Transverse colon (tissue), 4 donors: ENCODE data around the gene PAFAH1B2. TPM values are rescaled to one million over a fixed set of nuclear protein-coding genes. Genes with fewer than 3 reads are reported as not detected.

Source experiments
- DNase-seq: peaks from one replicate; pipeline ENCODE4 v3.0.0-alpha.2; 2019
- H3K27ac ChIP-seq, 4 donors: fragments of 200-600 bp; sonication (generic); 2 replicates each; pipeline ENCODE4 v1.5.1; 2016 to 2018; ENCODE audit warnings: inconsistent platforms in 4 of 4
- H3K27me3 ChIP-seq: fragments of 200-600 bp; sonication (generic); 2 replicates; pipeline ENCODE4 v1.5.1; 2017; ENCODE audit warnings: inconsistent platforms
- H3K36me3 ChIP-seq, 4 donors: fragments of 200-600 bp; sonication (generic); 2 replicates each; pipeline ENCODE4 v1.5.1; 2017 to 2019; ENCODE audit warnings: inconsistent platforms in 4 of 4
- H3K4me1 ChIP-seq, 4 donors: fragments of 200-600 bp; sonication (generic); 2 replicates each; pipeline ENCODE4 v1.5.1; 2017 to 2020; ENCODE audit warnings: inconsistent platforms in 4 of 4
- H3K4me3 ChIP-seq, 4 donors: fragments of 200-600 bp; sonication (generic); 1 replicate in 1 of 4; 2 replicates in 3 of 4; pipeline versions ENCODE4 v1.5.1 to v1.6.1; 2017 to 2019; ENCODE audit warnings: inconsistent platforms in 4 of 4
- H3K9me3 ChIP-seq, 2 donors: fragments of 200-600 bp; sonication (generic); 2 replicates each; pipeline ENCODE4 v1.5.1; 2017 to 2019; ENCODE audit warnings: inconsistent platforms in 2 of 2
- CTCF ChIP-seq, 5 experiments: fragments of 200-600 bp in 3 of 5; fragments of 450-650 bp in 2 of 5; sonication (generic) in 3 of 5; IDR thresholded peaks; 1 replicate in 2 of 5; 2 replicates in 3 of 5; pipeline ENCODE4 v1.5.1; 2016 to 2017; ENCODE audit warnings: antibody characterized with exemption in 5 of 5, inconsistent platforms in 3 of 5, mild to moderate bottlenecking in 2 of 5, moderate library complexity in 1 of 5
- EP300 ChIP-seq: sonication (generic); formaldehyde crosslinking; IDR thresholded peaks from one replicate; pipeline ENCODE4 v1.6.1; 2017; ENCODE audit warnings: antibody characterized with exemption, low read depth
- POLR2A ChIP-seq: fragments of 450-650 bp; IDR thresholded peaks from one replicate; pipeline ENCODE4 v1.6.1; 2016; ENCODE audit warnings: antibody characterized with exemption, mild to moderate bottlenecking, moderate library complexity
- POLR2AphosphoS5 ChIP-seq, 3 donors: sonication (generic); formaldehyde crosslinking; IDR thresholded peaks; one replicate each; pipeline ENCODE4 v1.6.1; 2016; ENCODE audit warnings: antibody characterized with exemption in 3 of 3
- WGBS, 2 donors: methylation state at CpG; one replicate each; pipeline ENCODE4 v1.1.5; 2018; ENCODE audit warnings: low coverage in 1 of 2; 5-methylcytosine and 5-hydroxymethylcytosine counted together
- in situ Hi-C, 4 donors: fragments of 200-750 bp; cut with MboI; loops; one replicate each; pipeline versions ENCODE4 v1.15.0 to v1.15.1; 2017; ENCODE audit warnings: low sequenced_read_pairs in 3 of 4, low pct_ligation_motif_present in 1 of 4, low pct_unique_long_range_greater_than_20kb in 1 of 4
- intact Hi-C: fragments of 100-400 bp; cut with DNase I; formaldehyde crosslinking; loops from one replicate; pipeline ENCODE4 v1.15.1; 2023; ENCODE audit warnings: low total_unique reads
- total RNA-seq, 4 donors: library from RNA; depleted of rRNA; stranded (reverse); fragments of >200 nt; gene quantifications; one replicate each; pipeline ENCODE4 v1.1.0, GENCODE V29; 2016

The PAFAH1B2 gene
- total RNA-seq, 4 donors from 2014 or later: 18.1 to 90.8 (median 78.3) TPM

DNA sequence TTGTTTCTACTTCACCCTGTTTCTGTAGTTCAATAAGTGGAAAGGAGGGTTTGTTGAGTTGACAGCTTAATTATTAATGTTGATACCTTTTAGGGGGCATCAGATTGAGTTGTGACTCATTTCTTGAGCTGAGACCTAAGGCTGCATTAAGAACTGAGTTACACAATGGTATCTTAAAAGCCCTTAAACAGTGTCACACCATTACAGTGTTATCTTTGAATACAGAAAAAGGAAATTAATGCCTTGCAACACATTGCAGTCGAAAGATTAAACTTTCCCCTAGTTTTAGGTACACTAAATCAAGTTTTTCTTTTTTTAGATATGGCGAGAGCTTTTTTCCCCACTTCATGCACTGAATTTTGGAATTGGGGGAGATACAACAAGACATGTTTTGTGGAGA lies 16.7 kb downstream of the PAFAH1B2 start:
- no peak overlapping the region for H3K4me3 ChIP-seq
- in situ Hi-C loops: no loop called here
- H3K27ac ChIP-seq: no peak overlapping the region
- TF ChIP-seq POLR2A (no peak), POLR2AphosphoS5 (IDR thresholded peaks at IDR 0.05) (no peak), EP300 (no peak), CTCF (IDR thresholded peaks at IDR 0.05) (no peak)
- WGBS, 2 donors: 68 to 76% methylated on average over 2 of the region's 2 CpGs
- no peaks in the 10 kb centered on the region for H3K9me3 ChIP-seq
- no peaks in the 10 kb centered on the region for H3K27me3 ChIP-seq
- intact Hi-C loops: no loop called here
- DNase-seq: no peak
- peaks cover 0 to 21% (median 3%) of the 10 kb centered on the region in 4 donors for H3K4me1 ChIP-seq
- H3K36me3 ChIP-seq: peaks cover 0 to 55% (median 25%) of the 10 kb centered on the region in 4 donors

- TF ChIP-seq CTCF (IDR thresholded peaks at IDR 0.05) (no peak), POLR2AphosphoS5 (IDR thresholded peaks at IDR 0.05) (no peak), POLR2A (no peak), EP300 (no peak)
- H3K36me3 ChIP-seq: peaks cover 0 to 56% (median 26%) of the 10 kb centered on the region in 4 donors
- no peaks in the 10 kb centered on the region for H3K9me3 ChIP-seq
- H3K27ac ChIP-seq: no peak overlapping the region
- DNase-seq: no peak
- whole genome bisulfite sequencing, 2 donors: 71 to 78% methylated on average over 1 of the region's 1 CpG
- in situ Hi-C loops: no loop called here
- no peaks in the 10 kb centered on the region for H3K27me3 ChIP-seq
- H3K4me3 ChIP-seq: no peak overlapping the region
- H3K4me1 ChIP-seq: peaks cover 0 to 4% (median 2%) of the 10 kb centered on the region in 4 donors
- intact Hi-C loops: no loop called here
These were observed 22.4 kb downstream of the PAFAH1B2 start for GRCh38 chr11:117166491-117166890.

DNA sequence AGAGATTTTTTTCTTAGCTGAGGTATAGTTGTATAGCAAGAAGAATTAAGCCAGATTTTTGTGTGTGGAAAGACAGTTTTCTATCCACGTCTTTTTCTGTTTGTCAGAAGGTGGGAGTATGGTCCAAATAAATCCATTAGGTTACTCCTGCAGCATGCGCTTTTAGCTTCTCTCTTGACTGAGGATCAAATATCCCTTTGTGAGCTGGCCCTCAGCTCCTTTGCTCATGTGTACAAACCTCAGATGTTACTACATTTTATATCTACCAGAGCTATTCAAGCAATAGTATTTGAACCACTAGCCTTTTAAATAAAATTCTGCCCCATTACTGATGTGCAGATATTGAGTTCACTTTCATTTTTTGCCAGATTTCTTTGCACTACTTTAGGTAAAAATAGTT lies 25.6 kb downstream of the PAFAH1B2 start:
- Histone ChIP-seq H3K27ac (peak overlapping the region in 2 of 4 donors; percentile 30 to 57), H3K4me1 (peaks cover 0 to 4% (median 2%) of the 10 kb centered on the region in 4 donors), H3K4me3 (no peak overlapping the region), H3K9me3 (no peaks in the 10 kb centered on the region), H3K27me3 (no peaks in the 10 kb centered on the region), H3K36me3 (peaks cover 0 to 26% (median 12%) of the 10 kb centered on the region in 4 donors)
- TF ChIP-seq CTCF (IDR thresholded peaks at IDR 0.05) (no peak), POLR2A (no peak), EP300 (no peak), POLR2AphosphoS5 (IDR thresholded peaks at IDR 0.05) (no peak)
- DNase-seq: no peak
- in situ Hi-C loops: no loop called here
- 90 to 96% methylated on average over 2 of the region's 2 CpGs for WGBS, 2 donors
- intact Hi-C loops: no loop called here

GRCh38 chr11:117170210-117170609 lies 26.1 kb downstream of the PAFAH1B2 start:
- no peak for TF ChIP-seq EP300
- TF ChIP-seq POLR2AphosphoS5 (IDR thresholded peaks at IDR 0.05): peak in 1 of 3 donors; percentile 46
- DNase-seq: no peak
- WGBS, 2 donors: 77 to 82% methylated on average over 3 to 9 of the region's 9 CpGs
- H3K4me3 ChIP-seq: no peak overlapping the region
- peak overlapping the region in 2 of 4 donors; percentile 30 to 57 for H3K27ac ChIP-seq
- H3K36me3 ChIP-seq: peaks cover 0 to 23% (median 10%) of the 10 kb centered on the region in 4 donors
- H3K9me3 ChIP-seq: no peaks in the 10 kb centered on the region
- intact Hi-C loops: no loop called here
- no peaks in the 10 kb centered on the region for H3K27me3 ChIP-seq
- peaks cover 0 to 4% (median 2%) of the 10 kb centered on the region in 4 donors for H3K4me1 ChIP-seq
- in situ Hi-C loops: no loop called here

GRCh38 chr11:117171007-117171403 lies 26.9 kb downstream of the PAFAH1B2 start:
- peak overlapping the region in 2 of 4 donors; percentile 30 to 57 for H3K27ac ChIP-seq
- no peak for DNase-seq
- peaks cover 0 to 16% (median 8%) of the 10 kb centered on the region in 4 donors for H3K36me3 ChIP-seq
- H3K4me1 ChIP-seq: peaks cover 0 to 4% (median 2%) of the 10 kb centered on the region in 4 donors
- H3K27me3 ChIP-seq: no peaks in the 10 kb centered on the region
- in situ Hi-C loops (no loop called here), intact Hi-C loops (no loop called here)
- no peaks in the 10 kb centered on the region for H3K9me3 ChIP-seq
- H3K4me3 ChIP-seq: no peak overlapping the region
- no peak for TF ChIP-seq CTCF (IDR thresholded peaks at IDR 0.05)
- TF ChIP-seq EP300: no peak
- TF ChIP-seq POLR2A: no peak
- no peak for TF ChIP-seq POLR2AphosphoS5 (IDR thresholded peaks at IDR 0.05)
- 86 to 100% methylated on average over 1 to 2 of the region's 2 CpGs for WGBS, 2 donors
